GM21576 (cell line): ENCODE data around the gene TADA2A.
"Not testable (repeated sequence)": the region's sequence is repeated elsewhere in the genome, so short reads cannot be mapped to it uniquely, and the experiment has no call there.

Experiments
- ATAC-seq: cut with Tn5 transposase; IDR thresholded peaks from one replicate; pipeline ENCODE4 v1.9.1; 2021; ENCODE audit warnings: mild to moderate bottlenecking, moderate library complexity; ENCODE audit not compliant: unreplicated experiment

The TADA2A gene

DNA sequence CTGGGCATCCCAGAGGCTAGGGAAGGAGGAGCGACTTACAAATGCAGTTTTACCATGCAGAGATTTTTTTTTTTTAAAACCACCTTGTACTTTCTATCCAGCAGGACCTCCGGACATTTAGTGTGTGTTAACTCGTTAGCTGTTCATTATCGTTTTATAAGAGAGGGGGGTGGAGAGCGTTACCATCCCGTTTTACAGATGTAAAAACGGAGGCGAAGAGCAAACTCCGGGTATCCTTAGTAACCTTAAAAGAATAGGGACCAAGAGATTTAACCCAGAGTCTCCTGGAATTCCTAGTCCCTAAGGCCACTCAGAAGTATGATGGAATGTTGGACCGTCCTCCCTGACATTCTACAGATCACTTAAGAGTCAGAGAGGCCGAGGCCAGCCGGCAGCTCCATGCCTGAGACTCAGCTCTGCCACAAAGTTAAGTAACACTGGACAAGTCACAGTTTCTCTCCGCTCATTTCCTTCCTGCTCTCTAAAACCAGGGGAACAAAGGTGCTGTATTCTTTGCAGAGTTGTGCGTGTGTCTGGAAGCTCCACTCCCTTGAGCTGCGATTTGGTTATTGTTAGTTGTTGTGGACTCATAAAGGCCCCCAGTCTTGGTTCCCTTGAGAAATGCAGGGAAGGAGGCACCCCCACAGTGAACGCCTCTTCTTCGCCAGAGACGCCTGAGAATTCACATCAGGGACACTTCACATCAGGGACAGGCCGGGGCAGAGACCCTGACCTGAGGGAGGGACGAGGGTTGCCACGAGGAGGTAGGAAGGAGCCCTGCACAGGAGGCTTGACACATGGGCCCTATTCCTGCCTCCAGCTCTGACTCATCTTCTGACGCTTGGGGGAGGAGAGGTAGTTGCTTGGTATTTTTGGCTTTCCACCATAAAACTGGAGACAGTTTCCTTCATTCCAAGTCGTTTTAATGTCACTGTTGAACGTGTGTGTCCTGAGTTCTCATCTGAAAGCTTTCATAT lies 84.2 kb downstream of the TADA2A start:
- no peak for ATAC-seq

DNA sequence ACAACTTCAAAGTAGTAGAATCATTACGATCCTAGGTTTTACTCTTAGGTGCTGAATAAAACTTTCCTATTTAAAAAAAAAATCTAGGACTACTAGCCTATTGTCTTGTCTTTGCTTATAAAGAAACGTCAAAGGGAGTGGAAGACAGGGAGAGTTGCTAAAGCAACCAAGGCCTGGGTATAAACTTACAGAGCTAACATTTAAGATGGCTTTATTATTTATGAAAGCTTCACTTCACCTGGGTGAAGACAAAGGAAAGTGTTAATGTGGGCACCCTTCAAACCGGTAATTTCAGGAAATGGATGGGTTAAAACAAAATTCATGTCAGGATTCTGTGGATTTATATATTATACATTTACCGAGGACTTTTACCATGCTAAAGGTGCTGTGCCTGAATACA lies 85.5 kb downstream of the TADA2A start:
- no peak for ATAC-seq

DNA sequence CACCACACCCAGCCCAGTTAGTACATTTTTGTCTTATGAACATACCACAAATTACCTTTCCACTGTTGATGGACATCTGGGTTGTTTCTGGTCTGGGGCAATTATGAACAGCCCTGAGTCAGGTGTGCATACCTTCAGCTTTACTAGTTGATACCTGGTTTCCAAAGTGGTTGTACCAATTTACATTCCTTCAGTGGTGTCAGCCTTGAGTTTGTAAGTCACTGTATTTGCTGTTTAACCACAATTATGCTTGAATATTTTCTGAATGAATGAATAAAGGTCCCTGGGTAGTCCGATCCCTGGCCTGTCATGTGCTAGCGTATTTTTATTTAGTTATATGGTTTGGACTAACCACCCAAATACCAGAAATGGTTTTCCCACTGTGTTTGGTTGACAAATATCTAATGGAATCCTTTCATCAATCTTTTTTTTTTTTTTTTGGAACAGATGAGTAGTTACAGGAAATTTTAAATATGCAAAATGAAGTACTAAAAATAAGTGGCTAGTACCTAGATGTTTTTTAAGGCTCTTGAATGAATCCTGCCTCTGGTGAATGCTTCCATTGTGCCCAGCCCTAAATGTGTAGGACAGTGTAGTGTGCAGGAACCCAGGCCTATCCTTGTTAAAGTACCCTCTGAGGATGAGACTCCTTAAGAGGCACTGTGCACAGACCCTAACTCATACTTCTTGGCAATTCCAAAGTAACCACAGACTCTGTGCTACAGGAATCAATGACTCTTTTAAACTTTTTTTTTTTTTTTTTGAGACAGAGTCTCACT lies 86.8 kb downstream of the TADA2A start:
- ATAC-seq, result no peak

DNA sequence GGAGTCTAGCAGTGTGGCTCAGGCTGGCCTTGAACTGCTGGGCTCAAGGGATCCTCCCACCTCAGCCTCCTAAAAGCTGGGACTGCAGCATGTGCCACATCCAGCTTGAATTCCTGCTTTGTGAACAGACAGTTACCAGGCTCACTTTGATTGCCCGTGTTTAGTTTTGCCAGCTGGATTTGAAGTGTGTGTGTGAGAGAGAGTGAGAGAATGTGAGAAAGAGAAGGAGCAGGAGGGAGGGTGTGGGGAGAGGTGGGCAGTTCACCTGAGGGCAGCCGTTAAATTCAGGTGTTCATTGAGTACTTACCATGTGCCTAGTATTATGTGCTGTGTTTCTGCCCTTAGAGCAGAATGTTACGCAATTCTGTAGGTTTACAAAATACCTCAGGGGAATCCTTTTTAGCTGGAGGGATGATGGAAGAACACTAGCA lies 87.7 kb downstream of the TADA2A start:
- ATAC-seq, result no peak

DNA sequence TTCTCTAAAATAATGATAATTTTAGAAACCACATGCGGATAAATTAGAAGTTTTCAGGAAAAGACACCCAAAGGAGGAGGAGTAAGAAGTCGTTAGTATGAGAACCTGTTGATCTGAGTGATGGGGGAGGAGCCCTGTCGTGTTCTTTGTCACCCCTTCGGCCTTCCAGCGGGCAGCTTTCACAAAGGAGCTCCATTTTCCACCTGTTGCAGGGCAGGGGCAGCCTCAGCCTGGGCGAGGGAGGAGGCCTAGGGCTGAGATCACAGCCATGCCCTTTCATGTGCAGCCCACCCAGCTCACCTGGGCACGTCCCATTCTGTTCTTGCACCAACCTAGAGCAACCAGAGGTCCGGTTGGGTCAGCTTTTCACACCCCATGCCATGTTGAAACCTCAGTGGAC lies 88.3 kb downstream of the TADA2A start:
- ATAC-seq, result no peak

DNA sequence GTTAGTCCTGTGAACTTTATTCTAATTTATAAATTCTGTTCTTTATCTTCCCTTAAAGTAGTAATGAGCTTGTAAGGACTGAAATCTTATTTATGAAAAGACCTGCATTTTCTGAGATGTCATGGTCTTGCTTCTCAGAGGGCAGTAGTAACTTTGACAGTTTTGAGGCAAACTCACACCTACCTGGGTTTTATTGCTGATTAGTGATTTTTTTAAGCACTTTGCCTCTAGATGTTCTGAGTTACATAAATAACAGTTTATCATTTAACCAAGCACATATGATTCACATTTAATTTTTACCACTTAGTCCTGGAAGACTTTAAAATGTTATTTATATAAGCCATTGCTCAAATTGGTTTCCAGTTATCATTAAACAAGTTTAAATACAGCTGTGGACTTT lies 93.7 kb downstream of the TADA2A start:
- ATAC-seq, result no peak

DNA sequence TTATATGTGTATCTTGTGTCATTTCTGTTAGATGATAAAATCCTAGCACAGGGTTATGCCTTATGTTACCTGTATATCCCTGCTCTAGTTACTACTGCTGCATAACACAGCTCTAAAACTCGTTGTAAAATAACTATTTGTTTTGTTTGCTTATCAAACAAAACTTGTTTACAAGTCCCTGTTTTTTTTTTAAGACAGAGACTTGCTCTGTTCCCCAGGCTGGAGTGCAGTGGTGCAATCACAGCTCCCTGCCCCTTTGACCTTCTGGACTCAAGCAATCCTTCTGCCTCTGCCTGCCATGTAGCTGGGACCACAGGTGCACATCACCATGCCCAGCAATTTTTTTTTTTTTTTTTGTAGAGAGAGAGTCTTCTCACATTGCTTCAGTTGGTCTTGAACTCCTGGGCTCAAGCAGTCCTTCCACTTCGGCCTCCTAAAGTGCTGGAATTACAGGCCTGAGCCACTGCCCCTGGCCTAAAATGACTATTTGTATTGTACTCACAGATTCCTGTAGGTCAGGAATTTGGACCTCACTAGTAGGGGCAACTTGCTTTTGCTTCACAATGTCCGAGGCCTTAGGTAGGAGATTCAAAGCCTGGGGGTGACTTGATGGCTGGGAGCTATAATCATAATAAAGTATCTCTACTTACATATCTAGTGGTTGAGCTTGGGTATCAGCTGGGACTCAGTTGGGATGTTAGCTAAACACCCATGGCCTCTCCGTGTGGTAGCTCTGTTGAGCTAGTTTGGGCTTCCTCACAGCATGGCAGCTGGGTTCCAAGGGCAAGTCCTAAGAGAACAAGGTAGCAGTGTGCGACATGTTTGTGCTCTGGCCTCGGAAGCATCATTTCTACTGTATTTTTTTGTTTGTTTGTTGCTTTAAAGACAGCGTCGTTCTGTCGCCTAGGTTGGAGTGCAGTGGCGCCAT lies 95.6 kb downstream of the TADA2A start:
- no peak for ATAC-seq

DNA sequence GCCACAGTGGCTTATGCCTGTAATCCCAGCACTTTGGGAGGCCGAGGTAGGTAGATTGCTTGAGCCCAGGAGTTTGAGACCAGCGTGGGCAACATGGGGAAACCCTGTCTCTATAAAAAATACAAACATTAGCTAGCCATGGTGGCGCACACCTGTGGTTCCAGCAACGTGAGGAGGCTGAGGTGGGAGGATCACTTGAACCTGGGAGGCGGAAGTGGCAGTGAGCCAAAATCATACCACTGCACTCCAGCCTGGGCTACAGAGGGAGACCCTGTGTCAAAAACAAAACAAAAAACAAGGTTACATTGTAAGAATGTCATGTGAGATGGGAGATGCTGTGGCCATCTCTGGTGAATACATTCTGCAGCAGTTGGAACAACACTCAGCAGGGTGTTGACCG lies 96.5 kb downstream of the TADA2A start:
- ATAC-seq, result no peak

DNA sequence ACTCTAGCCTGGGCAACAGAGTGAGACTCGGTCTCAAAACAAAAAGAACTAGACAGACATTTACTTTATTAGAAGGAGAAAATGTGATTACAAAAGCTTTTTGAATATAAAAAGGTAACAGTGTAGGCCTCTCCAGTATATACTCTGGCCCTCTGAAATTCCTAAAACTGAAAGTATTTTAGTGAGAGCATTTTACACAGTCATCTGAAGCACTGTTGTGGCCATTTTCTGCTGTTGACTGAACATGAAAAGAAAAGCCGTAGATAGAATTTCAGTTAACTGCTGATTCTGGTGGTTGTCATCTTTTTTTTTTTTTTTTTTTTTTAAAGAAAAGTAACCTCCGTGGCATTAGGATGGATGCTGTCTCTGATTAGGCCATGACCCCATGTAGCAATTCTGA lies 98.6 kb downstream of the TADA2A start:
- ATAC-seq, result no peak

DNA sequence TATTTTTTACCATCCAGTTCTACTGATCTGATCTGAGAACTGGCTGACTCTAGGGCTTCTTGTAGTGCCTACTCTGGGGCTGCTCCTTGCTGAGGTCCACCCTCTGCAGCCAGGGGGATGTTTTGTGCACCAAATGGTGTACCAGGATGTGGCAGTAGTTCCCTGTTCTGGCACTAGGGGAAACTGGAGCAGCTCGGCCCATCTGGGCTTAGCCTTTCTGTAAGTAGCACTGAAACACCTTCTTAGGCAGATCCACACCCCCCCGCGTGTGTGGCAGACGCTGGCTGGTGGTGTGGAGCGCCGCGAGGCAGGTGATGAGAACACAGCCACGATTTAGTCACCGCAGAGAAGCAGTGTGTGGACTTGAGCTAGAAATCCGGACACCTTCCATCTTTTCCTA lies 100.0 kb downstream of the TADA2A start:
- ATAC-seq, result no peak

DNA sequence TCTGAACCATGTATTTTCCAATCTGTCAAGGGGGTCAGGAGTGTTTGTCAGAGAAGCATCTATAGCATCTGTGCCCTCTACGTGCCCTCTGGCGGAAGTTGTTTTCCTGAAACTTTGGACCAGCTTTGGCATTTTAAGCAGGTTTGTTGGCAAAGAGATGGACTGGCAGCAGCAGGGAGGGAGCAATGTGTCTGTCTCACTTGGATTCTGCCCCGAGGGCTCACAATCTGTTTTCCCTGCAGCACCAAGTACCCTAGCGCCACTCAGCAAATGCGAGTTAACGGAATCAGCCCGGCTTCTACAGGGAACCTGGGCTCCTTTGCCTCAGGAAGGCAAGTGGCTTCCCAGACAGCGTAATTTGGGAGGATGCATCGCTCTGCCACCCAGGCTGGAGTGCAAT lies 100.4 kb downstream of the TADA2A start:
- no peak for ATAC-seq

DNA sequence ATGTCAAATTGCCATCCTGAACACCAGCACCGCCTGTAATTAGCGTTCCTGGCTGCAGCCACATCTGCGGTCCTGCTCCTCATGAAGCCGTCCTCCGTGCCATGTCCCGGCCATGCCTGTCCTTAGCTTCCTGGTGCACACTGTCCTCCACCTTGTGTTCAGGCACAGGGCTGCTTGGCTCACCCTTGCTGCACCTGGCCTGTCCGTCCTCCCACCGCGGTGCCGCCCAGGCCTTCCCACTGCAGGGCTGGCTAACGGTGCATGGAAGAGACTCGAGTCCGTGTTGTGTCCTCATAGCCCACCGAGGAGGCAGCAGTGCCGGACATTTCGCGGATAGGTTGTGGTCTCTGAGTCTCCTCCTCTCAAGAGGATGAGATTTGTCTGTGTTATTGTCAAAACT lies 103.4 kb downstream of the TADA2A start:
- ATAC-seq, result no peak

DNA sequence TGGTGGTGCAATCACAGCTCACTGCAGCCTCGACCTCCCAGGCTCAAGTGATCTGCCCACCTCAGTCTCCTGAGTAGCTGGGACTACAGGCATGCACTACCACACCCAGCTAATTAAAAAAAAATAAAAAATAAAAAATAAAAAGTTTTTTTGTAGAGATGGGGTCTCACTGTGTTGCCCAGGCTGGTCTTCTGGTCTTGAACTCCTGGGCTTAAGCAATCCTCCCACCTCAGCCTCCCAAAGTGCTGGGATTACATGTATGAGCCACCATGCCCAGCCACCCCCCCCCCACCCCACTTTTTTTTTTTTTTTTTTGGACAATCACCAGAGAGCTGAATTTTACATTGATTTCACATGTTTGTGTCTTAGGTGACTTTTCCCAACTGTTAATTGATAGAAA lies 105.0 kb downstream of the TADA2A start:
- not testable (repeated sequence) for ATAC-seq

DNA sequence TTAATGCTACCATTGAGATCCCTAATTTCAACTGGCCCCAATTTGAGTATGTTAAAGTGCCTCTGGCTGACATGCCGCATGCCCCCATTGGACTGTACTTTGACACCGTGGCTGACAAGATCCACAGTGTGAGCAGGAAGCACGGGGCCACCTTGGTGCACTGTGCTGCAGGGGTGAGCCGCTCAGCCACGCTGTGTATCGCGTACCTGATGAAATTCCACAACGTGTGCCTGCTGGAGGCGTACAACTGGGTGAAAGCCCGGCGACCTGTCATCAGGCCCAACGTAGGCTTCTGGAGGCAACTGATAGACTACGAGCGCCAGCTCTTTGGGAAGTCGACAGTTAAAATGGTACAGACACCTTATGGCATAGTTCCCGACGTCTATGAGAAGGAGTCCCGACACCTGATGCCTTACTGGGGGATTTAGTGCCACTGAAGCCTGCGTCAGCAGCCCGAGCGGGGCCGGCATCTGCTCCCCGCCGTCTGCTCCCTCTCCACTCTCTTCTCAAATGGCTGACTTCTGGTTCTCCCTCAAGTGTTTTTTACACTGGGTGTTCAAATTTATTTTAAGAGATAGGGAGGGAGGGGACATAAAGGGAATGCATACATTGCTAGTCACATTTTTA lies 105.9 kb downstream of the TADA2A start:
- no peak for ATAC-seq

DNA sequence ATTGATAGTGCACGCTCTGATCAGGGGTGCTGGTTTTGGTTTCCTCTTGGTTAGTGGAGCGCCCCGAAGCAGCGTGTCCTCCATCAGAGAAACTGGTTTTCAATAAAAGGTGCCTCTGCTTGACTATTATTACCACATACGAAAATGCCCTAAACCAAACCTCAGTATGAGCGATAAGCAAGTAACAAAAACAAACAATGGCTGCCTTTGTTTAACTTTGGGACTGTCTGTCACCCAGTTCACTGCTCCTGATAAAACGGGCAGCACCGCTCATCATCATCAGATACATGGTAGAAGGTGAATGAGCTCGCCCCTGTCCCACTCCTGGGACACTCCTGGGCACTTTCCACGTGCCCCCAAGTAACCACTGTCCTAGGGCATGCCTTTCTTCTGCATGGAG lies 107.0 kb downstream of the TADA2A start:
- ATAC-seq, result no peak

DNA sequence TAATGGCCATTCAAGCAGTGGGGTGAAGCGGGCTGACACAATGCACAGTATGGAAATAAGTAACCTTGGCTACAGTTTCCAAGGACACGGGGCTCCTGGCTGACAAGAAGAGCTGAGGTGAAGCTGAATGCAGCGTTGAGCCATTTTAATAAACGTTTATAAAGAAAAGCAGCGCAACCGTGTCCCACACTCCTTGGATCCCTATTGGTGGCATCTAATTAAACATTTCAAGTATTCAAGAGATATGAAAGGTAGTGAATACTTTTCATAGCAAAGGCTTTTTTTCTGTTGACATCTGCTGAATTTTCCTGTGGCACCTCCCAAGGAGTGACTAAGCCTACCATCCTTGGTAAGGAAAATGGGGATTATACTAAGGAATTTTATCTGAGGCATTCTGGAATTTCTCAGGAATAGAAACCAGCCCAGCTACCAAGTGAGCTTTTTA lies 109.5 kb downstream of the TADA2A start:
- ATAC-seq, result no peak

DNA sequence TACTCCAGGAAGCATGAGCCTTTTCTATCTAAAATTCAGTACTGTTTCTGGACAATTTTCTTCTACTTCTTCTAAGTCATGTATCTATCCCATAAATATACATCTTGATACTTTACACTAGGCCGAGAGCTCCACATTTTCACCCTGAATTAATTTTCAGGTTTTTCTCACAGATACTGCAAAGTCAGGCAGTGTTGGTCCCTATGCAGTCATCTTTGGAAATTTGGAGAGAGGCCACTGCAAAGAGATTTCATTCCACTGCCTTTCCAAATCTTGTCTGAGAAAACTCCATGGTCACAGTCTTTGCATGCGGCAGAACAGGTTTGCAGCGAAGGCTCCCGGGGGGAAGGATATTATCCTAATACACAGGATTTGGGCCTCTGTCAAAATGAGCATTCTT lies 111.2 kb downstream of the TADA2A start:
- ATAC-seq, result no peak

DNA sequence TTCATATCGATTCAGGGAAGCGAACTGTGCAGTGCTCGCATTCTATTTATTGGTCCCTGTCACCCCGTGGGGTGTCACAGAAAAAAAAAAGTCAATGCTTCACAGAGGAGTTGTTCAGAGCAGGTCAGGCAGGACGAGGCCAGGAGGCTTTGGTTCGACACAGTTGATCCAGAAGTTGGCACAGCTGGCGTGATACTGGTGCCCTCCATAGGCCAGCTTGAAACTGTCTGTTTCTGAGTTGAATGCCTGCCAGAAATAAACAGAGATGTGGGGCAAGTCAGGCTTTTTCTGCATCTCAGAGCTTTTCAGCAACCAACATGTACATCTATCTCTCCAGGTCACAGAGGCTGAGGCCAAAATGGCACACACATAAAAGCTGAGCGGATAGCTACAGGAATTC lies 112.1 kb downstream of the TADA2A start:
- no peak for ATAC-seq

DNA sequence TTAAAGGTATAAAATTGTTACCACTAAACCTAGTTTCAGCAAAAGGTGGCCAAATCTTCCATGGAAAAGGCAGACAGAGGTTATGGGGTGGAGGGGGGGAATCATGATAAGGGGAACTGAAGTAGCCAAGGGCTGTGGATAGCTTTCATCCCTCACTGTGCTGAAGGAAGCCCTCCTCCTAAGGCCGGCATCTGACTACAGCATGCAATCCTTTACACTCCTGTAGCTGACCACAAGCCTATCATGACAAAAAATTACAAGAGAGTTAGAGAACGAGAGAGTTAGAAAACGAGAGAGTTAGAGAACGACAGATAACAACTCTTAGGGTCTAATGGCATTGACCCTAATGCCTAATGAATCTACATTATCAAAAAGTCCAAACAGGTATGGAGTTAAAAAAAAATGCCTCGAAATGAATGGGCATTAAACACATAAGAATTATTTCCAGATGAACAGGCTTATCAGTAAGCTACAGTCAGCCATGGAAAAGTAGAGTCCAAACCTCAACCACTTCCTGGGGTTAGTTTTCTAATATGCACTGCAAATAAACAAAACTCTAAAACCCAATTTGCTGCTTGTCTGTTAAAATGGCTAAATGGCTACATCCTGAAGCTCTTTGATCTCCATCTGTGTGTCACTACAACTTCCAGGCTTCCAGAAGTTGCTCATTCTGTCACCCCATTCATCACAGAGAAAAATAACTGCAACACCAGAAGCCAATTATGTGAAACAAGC lies 112.7 kb downstream of the TADA2A start:
- no peak for ATAC-seq

DNA sequence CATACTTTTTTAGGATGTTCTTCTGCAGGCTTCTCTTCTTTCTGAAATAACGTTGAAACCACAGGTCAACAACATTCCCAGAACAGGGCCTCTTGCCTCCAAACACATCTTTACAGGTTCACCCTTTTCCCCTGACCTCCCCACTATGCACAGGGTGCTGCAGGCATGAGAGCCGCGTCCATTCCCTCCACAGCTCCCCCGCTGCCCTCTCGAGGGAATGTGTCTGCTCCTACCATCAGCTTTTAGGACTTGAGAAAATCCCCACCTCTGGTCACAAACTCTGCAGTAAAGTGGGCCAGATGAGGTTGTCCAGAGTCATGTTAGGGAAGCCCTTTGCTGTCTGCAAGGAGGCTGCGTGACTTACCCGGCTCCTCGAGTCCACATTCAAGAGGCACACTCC lies 113.5 kb downstream of the TADA2A start:
- ATAC-seq, result no peak
